HepG2 (cell line): ENCODE data around the gene VPS25. TPM values are rescaled to one million over a fixed set of nuclear protein-coding genes. Genes with fewer than 3 reads are reported as not detected.
A peak's percentile ranks its signal among the peaks of the same experiment; 100 is the strongest.

Experiments used
- ASH2L ChIP-seq: fragments of 300-600, 200-600 bp; sonication (generic); IDR thresholded peaks from 2 replicates; pipeline ENCODE4 v1.7.0; 2017; ENCODE audit warnings: low read depth, mild to moderate bottlenecking, moderate library complexity, mixed read lengths, low read length; ENCODE audit not compliant: insufficient read length
- FOXK2 ChIP-seq: fragments of 450-650 bp; IDR thresholded peaks from 2 replicates; pipeline ENCODE4 v1.6.1; 2016
- GLI4 ChIP-seq: sonication (generic); formaldehyde crosslinking; IDR thresholded peaks from 2 replicates; pipeline ENCODE4 v1.5.1; 2020; ENCODE audit warnings: missing genetic modification reagents, mild to moderate bottlenecking, moderate library complexity, borderline replicate concordance
- HMG20B ChIP-seq: conservative IDR thresholded peaks from 2 replicates; pipeline ENCODE4 v1.6.1; 2016; ENCODE audit warnings: missing genetic modification reagents, missing compliant biosample characterization
- HNRNPK ChIP-seq: fragments of 200-400 bp; formaldehyde crosslinking; IDR thresholded peaks from 2 replicates; pipeline ENCODE4 v1.6.1; 2018; ENCODE audit warnings: low read length, low read depth, moderate library complexity, mild to moderate bottlenecking; ENCODE audit not compliant: poor library complexity, severe bottlenecking
- KLF12 ChIP-seq: sonication (generic); formaldehyde crosslinking; IDR thresholded peaks from 2 replicates; pipeline ENCODE4 v1.4.0; 2020; ENCODE audit warnings: missing genetic modification reagents, borderline replicate concordance
- MAFF ChIP-seq: IDR thresholded peaks from 2 replicates; pipeline ENCODE4 v1.6.1; 2011; ENCODE audit warnings: low read depth, low read length, improper control_type of control experiment
- MATR3 ChIP-seq: sonication (generic); formaldehyde crosslinking; IDR thresholded peaks from 2 replicates; pipeline ENCODE4 v1.4.0; 2020; ENCODE audit warnings: missing genetic modification reagents
- NCOA2 ChIP-seq: sonication (generic); formaldehyde crosslinking; IDR thresholded peaks from 2 replicates; pipeline ENCODE4 v1.8.0; 2022; ENCODE audit warnings: inconsistent platforms
- NFIB ChIP-seq: sonication (generic); formaldehyde crosslinking; IDR thresholded peaks from 2 replicates; pipeline ENCODE4 v1.9.0; 2021; ENCODE audit warnings: missing genetic modification reagents, mild to moderate bottlenecking, borderline replicate concordance
- NPAS2 ChIP-seq: sonication (generic); formaldehyde crosslinking; IDR thresholded peaks from 2 replicates; pipeline ENCODE4 v1.8.0; 2022; ENCODE audit warnings: mild to moderate bottlenecking, missing genetic modification reagents, borderline replicate concordance
- POLR2AphosphoS2 ChIP-seq: IDR thresholded peaks from 2 replicates; pipeline ENCODE4 v1.6.1; 2011; ENCODE audit warnings: low read depth, low read length, improper control_type of control experiment
- SMYD3 ChIP-seq: sonication (generic); formaldehyde crosslinking; IDR thresholded peaks from 2 replicates; pipeline ENCODE4 v1.8.1; 2023; ENCODE audit warnings: mild to moderate bottlenecking, missing genetic modification reagents
- SSRP1 ChIP-seq: IDR thresholded peaks from 2 replicates; pipeline ENCODE4 v1.6.1; 2016; ENCODE audit warnings: control low read depth
- TBX3 ChIP-seq: fragments of 450-650 bp; IDR thresholded peaks from 2 replicates; pipeline ENCODE4 v1.6.1; 2017; ENCODE audit warnings: antibody characterized with exemption, mild to moderate bottlenecking, inconsistent platforms, borderline replicate concordance
- ZNF33B ChIP-seq: sonication (generic); formaldehyde crosslinking; IDR thresholded peaks from 2 replicates; pipeline ENCODE4 v1.5.1; 2020; ENCODE audit warnings: mild to moderate bottlenecking, missing genetic modification reagents
- ZNF468 ChIP-seq: sonication (generic); formaldehyde crosslinking; IDR thresholded peaks from 2 replicates; pipeline ENCODE4 v1.8.0; 2022; ENCODE audit warnings: mild to moderate bottlenecking, moderate library complexity, missing genetic modification reagents
- ZSCAN22 ChIP-seq: sonication (generic); formaldehyde crosslinking; IDR thresholded peaks from 2 replicates; pipeline ENCODE4 v1.4.0; 2020; ENCODE audit warnings: mild to moderate bottlenecking, missing genetic modification reagents
- polyA plus RNA-seq, 8 experiments: library from polyadenylated mRNA; depleted of rRNA in 3 of 8; stranded (reverse) in 7 of 8; unstranded in 1 of 8; fragments of >200 nt; fragmentation: Illumina TruSeq in 4 of 8; extraction: Trizol in 4 of 8; gene quantifications; 2 replicates each; pipeline versions ENCODE4 v1.2.1 to v1.2.3, GENCODE V29; 2011 to 2016; ENCODE audit warnings: low read depth in 4 of 8, missing spikeins in 1 of 8, mixed read lengths in 1 of 8; ENCODE audit not compliant: insufficient read depth in 1 of 8
- total RNA-seq, 5 experiments: library from RNA; depleted of rRNA; stranded (reverse); fragments of >200 nt; fragmentation: Illumina TruSeq; extraction: Trizol; gene quantifications; 2 replicates each; pipeline ENCODE4 v1.2.3, GENCODE V29; 2016; ENCODE audit warnings: low read depth in 1 of 5
- TF ChIP-seq, protein P1 (sequence below), 2 experiments: sonication (generic) in 1 of 2; formaldehyde crosslinking in 1 of 2; IDR thresholded peaks; 2 replicates each; pipeline versions ENCODE4 v1.5.1 to v1.6.1; 2011 to 2020; ENCODE audit warnings: borderline replicate concordance in 1 of 2, low read depth in 1 of 2, low read length in 1 of 2, mild to moderate bottlenecking in 1 of 2, missing genetic modification reagents in 1 of 2, moderate library complexity in 1 of 2
- TF ChIP-seq, protein P2 (sequence below): sonication (generic); formaldehyde crosslinking; IDR thresholded peaks from 2 replicates; pipeline ENCODE4 v1.4.0; 2020; ENCODE audit warnings: mild to moderate bottlenecking, missing genetic modification reagents
- TF ChIP-seq, protein P3 (sequence below): IDR thresholded peaks from 2 replicates; pipeline ENCODE4 v1.6.1; 2016
- TF ChIP-seq, protein P4 (sequence below): sonication (generic); formaldehyde crosslinking; IDR thresholded peaks from 2 replicates; pipeline ENCODE4 v1.5.0; 2020; ENCODE audit warnings: missing genetic modification reagents
- TF ChIP-seq, protein P5 (sequence below): sonication (generic); formaldehyde crosslinking; IDR thresholded peaks from 2 replicates; pipeline ENCODE4 v1.5.0; 2020; ENCODE audit warnings: missing genetic modification reagents

Gene VPS25
- total and polyA plus RNA-seq, 2 of the 13 experiments (the other 11 are each of a cell fraction or from before 2014, with no cell fraction given) = 161 to 249 TPM

DNA sequence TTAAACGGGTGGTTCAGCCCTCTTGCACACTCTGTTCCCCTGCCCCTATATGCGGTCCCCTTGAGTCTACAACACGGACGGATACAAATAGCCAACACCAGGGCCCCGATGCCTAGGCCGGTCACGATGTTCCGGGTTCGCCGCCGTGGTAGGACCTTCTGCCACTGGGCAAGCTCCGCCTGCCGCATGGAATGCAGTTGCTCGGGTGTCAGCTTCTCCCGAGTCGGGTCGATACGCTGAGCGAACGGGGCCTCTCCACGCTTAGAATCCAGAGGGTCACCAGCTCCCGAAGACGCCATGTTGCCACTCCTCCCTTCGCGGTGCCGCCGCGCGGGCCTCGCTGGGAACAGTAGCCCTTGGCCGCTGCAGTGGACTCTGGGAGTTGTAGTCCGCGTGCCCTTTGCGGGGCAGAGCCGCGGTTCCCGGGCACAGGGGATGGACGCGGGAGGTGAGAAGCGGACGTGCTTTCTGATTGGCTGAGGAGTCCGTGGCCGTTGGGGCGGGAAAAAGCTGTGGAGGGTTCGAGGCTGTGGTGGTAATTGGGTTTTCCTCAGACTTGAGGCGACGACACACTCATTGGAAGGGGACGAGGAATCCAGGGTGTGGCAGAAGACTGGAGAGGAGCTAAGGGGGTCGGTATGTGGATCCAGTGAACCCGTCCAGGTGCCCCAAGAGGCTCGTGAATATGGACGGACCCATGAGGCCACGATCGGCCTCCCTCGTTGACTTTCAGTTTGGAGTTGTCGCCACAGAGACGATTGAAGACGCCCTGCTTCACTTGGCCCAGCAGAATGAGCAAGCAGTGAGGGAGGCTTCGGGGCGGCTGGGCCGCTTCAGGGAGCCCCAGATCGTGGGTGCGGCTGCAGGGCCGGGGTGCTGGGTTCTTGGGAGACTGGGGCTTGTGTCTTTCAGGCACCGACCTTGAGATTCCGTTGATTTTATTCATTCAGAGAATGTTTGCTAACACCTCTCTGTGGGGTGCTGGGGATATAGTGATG is 25.4 kb downstream of the VPS25 start, which contains the start of the genes CNTD1 and COA3 (continued):
- TF ChIP-seq FOXK2 (peak; percentile 90), SMYD3 (CRISPR knock-in tag) (peak; percentile 81; the same call in 1 of the 2 replicates), ZNF33B (CRISPR knock-in tag) (peak; percentile 97), SSRP1 (peak; percentile 88; the same call in 1 of the 2 replicates), GLI4 (CRISPR knock-in tag) (0 out of 2 replicates have a peak, but pooled peaks have one; percentile 81), HMG20B (CRISPR knock-in tag) (no peak; the same call in 1 of the 2 replicates), TBX3 (no peak), NPAS2 (CRISPR knock-in tag) (no peak), HNRNPK (no peak), MAFF (no peak), ZSCAN22 (CRISPR knock-in tag) (peak; percentile 73), NFIB (CRISPR knock-in tag) (no peak), ZNF468 (CRISPR knock-in tag) (no peak), POLR2AphosphoS2 (no peak), MATR3 (CRISPR knock-in tag) (no peak), KLF12 (CRISPR knock-in tag) (no peak), ASH2L (peak; percentile 86), NCOA2 (CRISPR knock-in tag) (peak; percentile 74)
- TF ChIP-seq, protein P1, sequence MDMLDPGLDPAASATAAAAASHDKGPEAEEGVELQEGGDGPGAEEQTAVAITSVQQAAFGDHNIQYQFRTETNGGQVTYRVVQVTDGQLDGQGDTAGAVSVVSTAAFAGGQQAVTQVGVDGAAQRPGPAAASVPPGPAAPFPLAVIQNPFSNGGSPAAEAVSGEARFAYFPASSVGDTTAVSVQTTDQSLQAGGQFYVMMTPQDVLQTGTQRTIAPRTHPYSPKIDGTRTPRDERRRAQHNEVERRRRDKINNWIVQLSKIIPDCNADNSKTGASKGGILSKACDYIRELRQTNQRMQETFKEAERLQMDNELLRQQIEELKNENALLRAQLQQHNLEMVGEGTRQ (IDR thresholded peaks at IDR 0.05; ENCODE audit: low read depth, low read length) = no peak
- TF ChIP-seq, protein P1 (CRISPR knock-in tag; IDR thresholded peaks at IDR 0.05; ENCODE audit: borderline replicate concordance) = no peak
- TF ChIP-seq, protein P2, sequence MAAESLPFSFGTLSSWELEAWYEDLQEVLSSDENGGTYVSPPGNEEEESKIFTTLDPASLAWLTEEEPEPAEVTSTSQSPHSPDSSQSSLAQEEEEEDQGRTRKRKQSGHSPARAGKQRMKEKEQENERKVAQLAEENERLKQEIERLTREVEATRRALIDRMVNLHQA (CRISPR knock-in tag) = no peak
- TF ChIP-seq, protein P3, sequence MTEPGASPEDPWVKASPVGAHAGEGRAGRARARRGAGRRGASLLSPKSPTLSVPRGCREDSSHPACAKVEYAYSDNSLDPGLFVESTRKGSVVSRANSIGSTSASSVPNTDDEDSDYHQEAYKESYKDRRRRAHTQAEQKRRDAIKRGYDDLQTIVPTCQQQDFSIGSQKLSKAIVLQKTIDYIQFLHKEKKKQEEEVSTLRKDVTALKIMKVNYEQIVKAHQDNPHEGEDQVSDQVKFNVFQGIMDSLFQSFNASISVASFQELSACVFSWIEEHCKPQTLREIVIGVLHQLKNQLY (CRISPR knock-in tag) = 0 out of 2 replicates have a peak, but pooled peaks have one; percentile 29
- TF ChIP-seq, protein P4, sequence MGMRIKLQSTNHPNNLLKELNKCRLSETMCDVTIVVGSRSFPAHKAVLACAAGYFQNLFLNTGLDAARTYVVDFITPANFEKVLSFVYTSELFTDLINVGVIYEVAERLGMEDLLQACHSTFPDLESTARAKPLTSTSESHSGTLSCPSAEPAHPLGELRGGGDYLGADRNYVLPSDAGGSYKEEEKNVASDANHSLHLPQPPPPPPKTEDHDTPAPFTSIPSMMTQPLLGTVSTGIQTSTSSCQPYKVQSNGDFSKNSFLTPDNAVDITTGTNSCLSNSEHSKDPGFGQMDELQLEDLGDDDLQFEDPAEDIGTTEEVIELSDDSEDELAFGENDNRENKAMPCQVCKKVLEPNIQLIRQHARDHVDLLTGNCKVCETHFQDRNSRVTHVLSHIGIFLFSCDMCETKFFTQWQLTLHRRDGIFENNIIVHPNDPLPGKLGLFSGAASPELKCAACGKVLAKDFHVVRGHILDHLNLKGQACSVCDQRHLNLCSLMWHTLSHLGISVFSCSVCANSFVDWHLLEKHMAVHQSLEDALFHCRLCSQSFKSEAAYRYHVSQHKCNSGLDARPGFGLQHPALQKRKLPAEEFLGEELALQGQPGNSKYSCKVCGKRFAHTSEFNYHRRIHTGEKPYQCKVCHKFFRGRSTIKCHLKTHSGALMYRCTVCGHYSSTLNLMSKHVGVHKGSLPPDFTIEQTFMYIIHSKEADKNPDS (CRISPR knock-in tag) = peak; percentile 85; the same call in 1 of the 2 replicates
- TF ChIP-seq, protein P5, sequence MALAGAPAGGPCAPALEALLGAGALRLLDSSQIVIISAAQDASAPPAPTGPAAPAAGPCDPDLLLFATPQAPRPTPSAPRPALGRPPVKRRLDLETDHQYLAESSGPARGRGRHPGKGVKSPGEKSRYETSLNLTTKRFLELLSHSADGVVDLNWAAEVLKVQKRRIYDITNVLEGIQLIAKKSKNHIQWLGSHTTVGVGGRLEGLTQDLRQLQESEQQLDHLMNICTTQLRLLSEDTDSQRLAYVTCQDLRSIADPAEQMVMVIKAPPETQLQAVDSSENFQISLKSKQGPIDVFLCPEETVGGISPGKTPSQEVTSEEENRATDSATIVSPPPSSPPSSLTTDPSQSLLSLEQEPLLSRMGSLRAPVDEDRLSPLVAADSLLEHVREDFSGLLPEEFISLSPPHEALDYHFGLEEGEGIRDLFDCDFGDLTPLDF (CRISPR knock-in tag) = peak; percentile 96
